HCT116 (cell line): ENCODE data around the gene COBL. TPM values are rescaled to one million over a fixed set of nuclear protein-coding genes. Genes with fewer than 3 reads are reported as not detected.

ENCODE experiments used
- ATAC-seq: fragments of 200-7000 bp; cut with Tn5 transposase; 2 replicates; pipeline ENCODE4 v1.9.1; 2020; ENCODE audit warnings: mild to moderate bottlenecking, moderate library complexity
- BruUV-seq: library from RNA; stranded (reverse); fragments of 400-500 nt; replicated peaks from 2 replicates; lab custom pipeline; 2021; lab: Mats Ljungman, UMichigan
- CTCF ChIA-PET: fragments of 300-600 bp; sonication (Branson Sonifier 250); formaldehyde crosslinking; loops from one replicate; lab custom pipeline; 2021; ENCODE audit warnings: antibody characterized with exemption; lab: Charles Lee
- POLR2A ChIA-PET: fragments of 300-600, 350-600 bp; sonication (Branson Sonifier 250); formaldehyde crosslinking; loops from one replicate; lab custom pipeline; 2021; ENCODE audit warnings: antibody characterized with exemption; lab: Charles Lee
- RAD21 ChIA-PET, 2 experiments: fragments of 300-600 bp; sonication (Branson Sonifier 250); formaldehyde crosslinking; loops; one replicate each; lab custom pipeline; 2023; ENCODE audit warnings: low total read pairs in 2 of 2; ENCODE audit not compliant: uncharacterized antibody in 2 of 2, unreplicated experiment in 2 of 2, low non-redundant PET in 1 of 2; lab: Charles Lee
- DNase-seq: peaks from one replicate; pipeline ENCODE4 v3.0.0-alpha.2; 2010; ENCODE audit warnings: low read depth, low spot score
- H2AFZ ChIP-seq: fragments of 200-600 bp; shearing (Covaris generic), sonication (generic); 2 replicates; pipeline ENCODE4 v1.6.1; 2017; ENCODE audit warnings: low read depth, mixed run types, mixed read lengths, antibody characterized with exemption, low read length; ENCODE audit not compliant: poor library complexity, severe bottlenecking
- H3K27ac ChIP-seq: 2 replicates; pipeline ENCODE4 v1.5.1; 2012; ENCODE audit warnings: low read depth, low read length
- H3K27me3 ChIP-seq: fragments of 200-600 bp; sonication (generic); 2 replicates; pipeline ENCODE4 v1.6.1; 2016; ENCODE audit warnings: mixed run types, low read length, mixed read lengths; ENCODE audit not compliant: insufficient read depth
- H3K36me3 ChIP-seq, 2 experiments: fragments of 200-500 bp in 1 of 2; fragments of 200-600 bp in 1 of 2; sonication (Bioruptor generic) in 1 of 2; sonication (generic) in 1 of 2; 2 replicates each; pipeline versions ENCODE4 v1.5.1 to v1.6.1; 2014 to 2016; ENCODE audit warnings: low read length in 2 of 2, inconsistent platforms in 1 of 2, mixed read lengths in 1 of 2, mixed run types in 1 of 2; ENCODE audit not compliant: insufficient read depth in 2 of 2, control insufficient read depth in 1 of 2
- H3K4me1 ChIP-seq, 2 experiments: fragments of 200-600 bp in 1 of 2; sonication (generic) in 1 of 2; 2 replicates each; pipeline versions ENCODE4 v1.5.1 to v1.6.1; 2012 to 2017; ENCODE audit warnings: low read length in 2 of 2, inconsistent platforms in 1 of 2, mild to moderate bottlenecking in 1 of 2, mixed read lengths in 1 of 2, mixed run types in 1 of 2, moderate library complexity in 1 of 2; ENCODE audit not compliant: insufficient read depth in 2 of 2, control insufficient read depth in 1 of 2
- H3K4me2 ChIP-seq: fragments of 200-600 bp; sonication (generic); 2 replicates; pipeline ENCODE4 v1.6.1; 2017; ENCODE audit warnings: mixed run types, low read length, mixed read lengths
- H3K4me3 ChIP-seq, 2 experiments: fragments of 200-600 bp in 1 of 2; sonication (generic) in 1 of 2; replicated peaks in 1 of 2; 2 replicates each; pipeline ENCODE4 v1.5.1; 2011 to 2016; ENCODE audit warnings: low read length in 2 of 2, control low read depth in 1 of 2, low read depth in 1 of 2, mild to moderate bottlenecking in 1 of 2, mixed read lengths in 1 of 2, mixed run types in 1 of 2
- H3K79me2 ChIP-seq: fragments of 200-600 bp; sonication (generic); 2 replicates; pipeline ENCODE4 v1.6.1; 2017; ENCODE audit warnings: mild to moderate bottlenecking, mixed run types, low read length, moderate library complexity, mixed read lengths; ENCODE audit not compliant: insufficient read depth
- H3K9ac ChIP-seq: fragments of 200-600 bp; sonication (generic); 2 replicates; pipeline ENCODE4 v1.6.1; 2016; ENCODE audit warnings: low read length, mixed read lengths
- H3K9me2 ChIP-seq: fragments of 200-600 bp; sonication (generic), shearing (Covaris generic); 2 replicates; pipeline ENCODE4 v1.6.1; 2017; ENCODE audit warnings: mixed run types, mild to moderate bottlenecking, moderate library complexity; ENCODE audit not compliant: insufficient read depth
- H3K9me3 ChIP-seq, 2 experiments: fragments of 200-500 bp in 1 of 2; fragments of 200-600 bp in 1 of 2; sonication (Bioruptor generic) in 1 of 2; sonication (generic) in 1 of 2; 2 replicates each; pipeline ENCODE4 v1.6.1; 2014 to 2017; ENCODE audit warnings: low read length in 2 of 2, mixed read lengths in 2 of 2, inconsistent platforms in 1 of 2, low read depth in 1 of 2, mild to moderate bottlenecking in 1 of 2, mixed run types in 1 of 2, moderate library complexity in 1 of 2; ENCODE audit not compliant: control insufficient read depth in 1 of 2, insufficient read depth in 1 of 2
- H4K20me1 ChIP-seq: fragments of 200-600 bp; sonication (generic), shearing (Covaris generic); 2 replicates; pipeline ENCODE4 v1.6.1; 2017; ENCODE audit warnings: mixed run types, mild to moderate bottlenecking, moderate library complexity; ENCODE audit not compliant: insufficient read depth
- ATF3 ChIP-seq: IDR thresholded peaks from 2 replicates; pipeline ENCODE4 v1.6.1; 2012
- CBX3 ChIP-seq: IDR thresholded peaks from 2 replicates; pipeline ENCODE4 v1.6.1; 2012; ENCODE audit warnings: low read depth
- CTCF ChIP-seq, 3 experiments: fragments of 200-600 bp in 1 of 3; sonication (generic) in 1 of 3; IDR thresholded peaks in 2 of 3; conservative IDR thresholded peaks in 1 of 3; 2 replicates each; pipeline ENCODE4 v1.5.1; 2012 to 2017; ENCODE audit warnings: low read depth in 2 of 3, low read length in 2 of 3, antibody characterized with exemption in 1 of 3, borderline replicate concordance in 1 of 3, control low read depth in 1 of 3, mild to moderate bottlenecking in 1 of 3, mixed read lengths in 1 of 3, mixed run types in 1 of 3, moderate library complexity in 1 of 3; ENCODE audit not compliant: insufficient read depth in 1 of 3
- EGR1 ChIP-seq: IDR thresholded peaks from 2 replicates; pipeline ENCODE4 v1.6.1; 2012; ENCODE audit warnings: low read depth
- MAX ChIP-seq: IDR thresholded peaks from 2 replicates; pipeline ENCODE4 v1.6.1; 2012
- RAD21 ChIP-seq: IDR thresholded peaks from 2 replicates; pipeline ENCODE4 v1.6.1; 2012; ENCODE audit warnings: low read depth, mild to moderate bottlenecking
- REST ChIP-seq: IDR thresholded peaks from 2 replicates; pipeline ENCODE4 v1.6.1; 2012; ENCODE audit warnings: low read depth
- SP1 ChIP-seq: IDR thresholded peaks from 2 replicates; pipeline ENCODE4 v1.6.1; 2012; ENCODE audit warnings: low read depth
- TCF7L2 ChIP-seq: IDR thresholded peaks from 2 replicates; pipeline ENCODE4 v1.7.0; 2011; ENCODE audit warnings: borderline replicate concordance, inconsistent platforms; ENCODE audit not compliant: insufficient read depth, insufficient read length; ENCODE audit errors: extremely low read depth
- YY1 ChIP-seq: IDR thresholded peaks from 2 replicates; pipeline ENCODE4 v1.6.1; 2011; ENCODE audit warnings: low read length, low read depth, moderate library complexity, mild to moderate bottlenecking; ENCODE audit not compliant: insufficient replicate concordance; ENCODE audit errors: extremely low read depth
- ZBTB33 ChIP-seq: IDR thresholded peaks from 2 replicates; pipeline ENCODE4 v1.6.1; 2011; ENCODE audit warnings: mild to moderate bottlenecking, low read length, moderate library complexity; ENCODE audit not compliant: insufficient replicate concordance; ENCODE audit errors: extremely low read depth
- intact Hi-C: fragments of 100-400 bp; cut with micrococcal nuclease; formaldehyde crosslinking; loops from 2 replicates; pipeline ENCODE4 v1.10.0; 2022
- total RNA-seq: library from RNA; stranded (reverse); gene quantifications from one replicate; pipeline ENCODE4 v1.2.1, GENCODE V29; 2021; ENCODE audit not compliant: unreplicated experiment

COBL gene
- total RNA-seq, 1 experiment from 2014 or later: 19.3 TPM

GRCh38 chr7:51304729-51305128, 11.9 kb downstream of the COBL start:
- POLR2A ChIA-PET: no interaction called here
- TF ChIP-seq TCF7L2: no peak
- TF ChIP-seq EGR1: no peak
- Histone ChIP-seq H3K9me2 (no peaks in the 10 kb centered on the region), H3K27me3 (no peaks in the 10 kb centered on the region), H3K4me1 (peaks cover 11 to 14% of the 10 kb centered on the region in 2 experiments), H3K79me2 (peaks cover 8% of the 10 kb centered on the region; the same call in 1 of the 2 replicates), H3K9ac (no peak overlapping the region), H3K36me3 (no peaks in the 10 kb centered on the region), H4K20me1 (no peaks in the 10 kb centered on the region), H3K9me3 (no peaks in the 10 kb centered on the region), H3K4me2 (no peak overlapping the region), H3K27ac (no peak overlapping the region), H2AFZ (no peak overlapping the region), H3K4me3 (no peak overlapping the region)
- ATAC-seq: no peak
- RAD21 ChIA-PET: no interaction called here
- CTCF ChIA-PET: no interaction called here
- intact Hi-C loops: no loop called here
- DNase-seq: no peak
- no TSS peak for BruUV-seq

- Histone ChIP-seq H3K9me2 (no peaks in the 10 kb centered on the region), H3K27me3 (no peaks in the 10 kb centered on the region), H3K9me3 (no peaks in the 10 kb centered on the region), H2AFZ (no peak overlapping the region), H3K4me3 (no peak overlapping the region), H3K36me3 (no peaks in the 10 kb centered on the region), H3K9ac (no peak overlapping the region), H4K20me1 (no peaks in the 10 kb centered on the region), H3K4me1 (peaks cover 11 to 14% of the 10 kb centered on the region in 2 experiments), H3K79me2 (peaks cover 8% of the 10 kb centered on the region; the same call in 1 of the 2 replicates), H3K4me2 (peak overlapping the region; percentile 24), H3K27ac (no peak overlapping the region)
- no peak for ATAC-seq
- ChIA-PET POLR2A (interaction anchor here (1.0 kb wide), 1 partner anchor 32 kb away, joined by 3 read pairs; no protein-coding TSS in a partner anchor), RAD21 (no interaction called here), CTCF (interaction anchor here (0.6 kb wide), 1 partner anchor 72 kb away, joined by 3 read pairs; no protein-coding TSS in a partner anchor)
- no TSS peak for BruUV-seq
- intact Hi-C loops: no loop called here
- DNase-seq: no peak
- TF ChIP-seq YY1 (no peak), CTCF (IDR thresholded peaks at IDR 0.05 in 2 of 3, conservative IDR thresholded peaks at IDR 0.05 in 1 of 3; ENCODE audit: borderline replicate concordance in 1 of 3, insufficient read depth in 1 of 3, low read depth in 2 of 3, low read length in 2 of 3) (no peak), REST (no peak), CBX3 (no peak), EGR1 (no peak), MAX (no peak), RAD21 (no peak), SP1 (no peak), ATF3 (no peak), ZBTB33 (no peak)
Measured at GRCh38 chr7:51303142-51303525, 13.5 kb downstream of the COBL start.
